ENCODE data around the gene ADAM30.

Gene ADAM30

GRCh38 chr1:119906927-119907652, 10.8 kb upstream of the ADAM30 start:
- Histone ChIP-seq H3K9me3 (ENCODE audit: severe bottlenecking) (no peaks in the 10 kb centered on the region), H3K27ac (no peak overlapping the region), H3K4me3 (ENCODE audit: low read depth, low read length) (no peak overlapping the region), H3K27me3 (ENCODE audit: insufficient read depth, low read depth, severe bottlenecking) (no peaks in the 10 kb centered on the region), H3K36me3 (no peaks in the 10 kb centered on the region)
- TF ChIP-seq CTCF (IDR thresholded peaks at IDR 0.05; ENCODE audit: low read depth, low read length) = no peak
- DNase-seq = no peak

DNA sequence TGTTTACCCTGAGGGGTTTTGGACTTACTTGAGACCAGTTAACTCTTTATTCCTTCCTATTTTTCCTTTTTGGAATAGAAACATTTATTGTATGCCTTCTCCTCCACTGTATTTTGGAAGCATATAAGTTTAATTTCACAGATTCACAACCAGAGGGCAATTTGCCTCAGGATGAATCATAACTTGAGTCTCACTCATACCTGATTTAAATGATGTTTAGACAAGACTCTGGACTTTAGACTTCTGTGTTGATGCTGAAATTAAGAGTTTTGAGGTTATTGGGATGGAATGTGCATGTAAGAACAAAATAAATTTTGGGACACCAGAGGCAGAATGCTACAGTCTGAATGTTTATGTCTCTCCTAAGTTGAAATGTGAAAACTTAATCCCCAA, 7.1 kb upstream of the ADAM30 start:
- TF ChIP-seq CTCF (IDR thresholded peaks at IDR 0.05; ENCODE audit: low read depth, low read length) = no peak
- no peak for DNase-seq
- Histone ChIP-seq H3K36me3 (no peaks in the 10 kb centered on the region), H3K27ac (no peak overlapping the region), H3K9me3 (ENCODE audit: severe bottlenecking) (no peaks in the 10 kb centered on the region), H3K4me3 (ENCODE audit: low read depth, low read length) (no peak overlapping the region), H3K27me3 (ENCODE audit: insufficient read depth, low read depth, severe bottlenecking) (no peaks in the 10 kb centered on the region)

- no peak for TF ChIP-seq CTCF (IDR thresholded peaks at IDR 0.05; ENCODE audit: low read depth, low read length)
- Histone ChIP-seq H3K36me3 (no peaks in the 10 kb centered on the region), H3K9me3 (ENCODE audit: severe bottlenecking) (no peaks in the 10 kb centered on the region), H3K27ac (no peak overlapping the region), H3K4me3 (ENCODE audit: low read depth, low read length) (no peak overlapping the region), H3K27me3 (ENCODE audit: insufficient read depth, low read depth, severe bottlenecking) (no peaks in the 10 kb centered on the region)
- no peak for DNase-seq
Observed at GRCh38 chr1:119902775-119903442, 6.6 kb upstream of the ADAM30 start.

- DNase-seq = no peak
- Histone ChIP-seq H3K4me3 (ENCODE audit: low read depth, low read length) (no peak overlapping the region), H3K9me3 (ENCODE audit: severe bottlenecking) (peaks cover 3% of the 10 kb centered on the region), H3K27me3 (ENCODE audit: insufficient read depth, low read depth, severe bottlenecking) (no peaks in the 10 kb centered on the region), H3K27ac (no peak overlapping the region), H3K36me3 (no peaks in the 10 kb centered on the region)
- TF ChIP-seq CTCF (IDR thresholded peaks at IDR 0.05; ENCODE audit: low read depth, low read length) = no peak
Observed at GRCh38 chr1:119898981-119899720, 2.8 kb upstream of the ADAM30 start.

- Histone ChIP-seq H3K9me3 (ENCODE audit: severe bottlenecking) (peaks cover 3% of the 10 kb centered on the region), H3K27ac (no peak overlapping the region), H3K4me3 (ENCODE audit: low read depth, low read length) (no peak overlapping the region), H3K27me3 (ENCODE audit: insufficient read depth, low read depth, severe bottlenecking) (no peaks in the 10 kb centered on the region), H3K36me3 (no peaks in the 10 kb centered on the region)
- TF ChIP-seq CTCF (IDR thresholded peaks at IDR 0.05; ENCODE audit: low read depth, low read length) = no peak
- no peak for DNase-seq
Observed at GRCh38 chr1:119898530-119898929, 2.2 kb upstream of the ADAM30 start.
